Neural progenitor cell (in vitro differentiated cells): ENCODE results near the gene ZNF827.

ENCODE experiments used
- EZH2 ChIP-seq: fragments of 200-600 bp; sonication (generic); IDR thresholded peaks from 2 replicates; pipeline ENCODE4 v1.6.1; 2017; ENCODE audit warnings: antibody characterized with exemption, mild to moderate bottlenecking, moderate library complexity
- EZH2phosphoT487 ChIP-seq: fragments of 200-600 bp; sonication (generic); IDR thresholded peaks from 2 replicates; pipeline ENCODE4 v1.6.1; 2017; ENCODE audit warnings: antibody characterized with exemption
- TF ChIP-seq, protein P1 (sequence below): fragments of 200-600 bp; sonication (generic); IDR thresholded peaks from 2 replicates; pipeline ENCODE4 v1.5.1; 2017; ENCODE audit warnings: antibody characterized with exemption, mild to moderate bottlenecking

DNA sequence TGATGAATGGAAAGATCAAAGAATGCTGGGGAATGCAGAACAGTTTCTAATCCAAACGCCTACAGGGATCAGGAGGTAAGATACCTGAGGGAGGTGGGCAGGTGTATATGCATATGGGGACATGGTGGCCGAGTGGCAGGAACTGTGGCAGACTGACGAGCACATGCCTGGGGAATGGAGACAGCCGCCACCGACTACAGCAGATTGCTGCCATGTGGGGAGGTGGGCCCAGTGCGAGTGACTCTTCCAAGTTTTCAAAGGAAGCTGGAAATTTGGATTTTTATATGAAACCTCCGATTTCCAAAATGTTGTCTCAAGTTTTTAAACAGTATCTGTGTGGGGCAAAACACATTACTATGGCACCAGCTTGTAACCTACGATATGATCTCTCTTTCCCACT, 9.9 kb downstream of the ZNF827 start:
- TF ChIP-seq, protein P1, sequence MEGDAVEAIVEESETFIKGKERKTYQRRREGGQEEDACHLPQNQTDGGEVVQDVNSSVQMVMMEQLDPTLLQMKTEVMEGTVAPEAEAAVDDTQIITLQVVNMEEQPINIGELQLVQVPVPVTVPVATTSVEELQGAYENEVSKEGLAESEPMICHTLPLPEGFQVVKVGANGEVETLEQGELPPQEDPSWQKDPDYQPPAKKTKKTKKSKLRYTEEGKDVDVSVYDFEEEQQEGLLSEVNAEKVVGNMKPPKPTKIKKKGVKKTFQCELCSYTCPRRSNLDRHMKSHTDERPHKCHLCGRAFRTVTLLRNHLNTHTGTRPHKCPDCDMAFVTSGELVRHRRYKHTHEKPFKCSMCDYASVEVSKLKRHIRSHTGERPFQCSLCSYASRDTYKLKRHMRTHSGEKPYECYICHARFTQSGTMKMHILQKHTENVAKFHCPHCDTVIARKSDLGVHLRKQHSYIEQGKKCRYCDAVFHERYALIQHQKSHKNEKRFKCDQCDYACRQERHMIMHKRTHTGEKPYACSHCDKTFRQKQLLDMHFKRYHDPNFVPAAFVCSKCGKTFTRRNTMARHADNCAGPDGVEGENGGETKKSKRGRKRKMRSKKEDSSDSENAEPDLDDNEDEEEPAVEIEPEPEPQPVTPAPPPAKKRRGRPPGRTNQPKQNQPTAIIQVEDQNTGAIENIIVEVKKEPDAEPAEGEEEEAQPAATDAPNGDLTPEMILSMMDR, result no peak
- TF ChIP-seq EZH2 (no peak), EZH2phosphoT487 (no peak)
